ENCODE results near the gene RNASEL. TPM values are rescaled to one million over a fixed set of nuclear protein-coding genes. Genes with fewer than 3 reads are reported as not detected.
A peak's percentile ranks its signal among the peaks of the same experiment; 100 is the strongest.

Gene RNASEL
- total RNA-seq, 1 donor from 2014 or later, result 11.1 TPM

DNA sequence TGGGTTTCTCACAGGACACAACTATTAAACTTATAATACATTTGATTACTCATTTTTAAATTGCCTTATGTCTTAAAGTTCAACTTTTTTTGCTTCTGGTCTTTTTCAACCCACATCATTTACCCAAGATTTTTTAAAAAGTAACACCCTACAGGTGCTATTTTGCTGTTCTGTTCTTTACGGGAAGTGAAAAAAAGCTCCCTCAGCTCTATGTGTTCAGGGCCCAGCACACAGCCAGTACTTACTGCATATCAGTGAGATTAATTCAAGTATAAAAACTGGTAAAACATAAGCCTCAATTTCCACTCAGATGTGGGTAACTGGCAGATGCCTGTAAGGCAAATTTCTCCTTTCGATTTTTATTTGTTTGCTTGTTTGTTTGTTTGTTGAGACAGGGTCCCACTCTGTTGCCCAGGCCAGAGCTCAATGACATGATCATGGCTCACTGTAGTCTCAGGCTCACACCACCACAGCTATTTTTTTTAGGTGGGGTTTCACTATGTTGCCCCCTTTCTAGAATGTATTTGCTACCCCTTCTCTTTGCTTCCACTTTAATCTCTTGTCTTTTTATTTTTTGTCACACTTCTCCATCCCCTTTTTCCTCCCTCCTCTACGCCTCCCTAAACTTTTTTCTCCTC lies 20.3 kb downstream of the RNASEL start:
- H3K4me3 Mint-ChIP-seq, result no peak overlapping the region
- no peak overlapping the region for H3K27ac Mint-ChIP-seq
- DNase-seq (no peak), ATAC-seq (ENCODE audit: low read depth) (peak; percentile 65)
- intact Hi-C loops (cut with micrococcal nuclease), result loop anchor here (2.0 kb wide), 1 partner anchor 20 kb away; the partner anchor contains the start of gene RNASEL
- H3K36me3 Mint-ChIP-seq (ENCODE audit: low read depth), result peaks cover 9% of the 10 kb centered on the region
- TF ChIP-seq, protein P1, sequence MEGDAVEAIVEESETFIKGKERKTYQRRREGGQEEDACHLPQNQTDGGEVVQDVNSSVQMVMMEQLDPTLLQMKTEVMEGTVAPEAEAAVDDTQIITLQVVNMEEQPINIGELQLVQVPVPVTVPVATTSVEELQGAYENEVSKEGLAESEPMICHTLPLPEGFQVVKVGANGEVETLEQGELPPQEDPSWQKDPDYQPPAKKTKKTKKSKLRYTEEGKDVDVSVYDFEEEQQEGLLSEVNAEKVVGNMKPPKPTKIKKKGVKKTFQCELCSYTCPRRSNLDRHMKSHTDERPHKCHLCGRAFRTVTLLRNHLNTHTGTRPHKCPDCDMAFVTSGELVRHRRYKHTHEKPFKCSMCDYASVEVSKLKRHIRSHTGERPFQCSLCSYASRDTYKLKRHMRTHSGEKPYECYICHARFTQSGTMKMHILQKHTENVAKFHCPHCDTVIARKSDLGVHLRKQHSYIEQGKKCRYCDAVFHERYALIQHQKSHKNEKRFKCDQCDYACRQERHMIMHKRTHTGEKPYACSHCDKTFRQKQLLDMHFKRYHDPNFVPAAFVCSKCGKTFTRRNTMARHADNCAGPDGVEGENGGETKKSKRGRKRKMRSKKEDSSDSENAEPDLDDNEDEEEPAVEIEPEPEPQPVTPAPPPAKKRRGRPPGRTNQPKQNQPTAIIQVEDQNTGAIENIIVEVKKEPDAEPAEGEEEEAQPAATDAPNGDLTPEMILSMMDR (IDR thresholded peaks at IDR 0.05), result no peak
- peaks cover 21% of the 10 kb centered on the region for H3K4me1 Mint-ChIP-seq
- ChIA-PET CTCF (interaction anchor here (1.3 kb wide), 2 partner anchors 26 to 84 kb away, joined by 3 to 7 read pairs; no protein-coding TSS in a partner anchor), POLR2A (interaction anchor here (0.8 to 3.2 kb wide), 3 partner anchors 20 to 360 kb away, joined by 3 to 24 read pairs (median 14); partner anchors contain the start of gene RNASEL)
- no peaks in the 10 kb centered on the region for H3K9me3 Mint-ChIP-seq
- H3K27me3 Mint-ChIP-seq, result no peaks in the 10 kb centered on the region

DNA sequence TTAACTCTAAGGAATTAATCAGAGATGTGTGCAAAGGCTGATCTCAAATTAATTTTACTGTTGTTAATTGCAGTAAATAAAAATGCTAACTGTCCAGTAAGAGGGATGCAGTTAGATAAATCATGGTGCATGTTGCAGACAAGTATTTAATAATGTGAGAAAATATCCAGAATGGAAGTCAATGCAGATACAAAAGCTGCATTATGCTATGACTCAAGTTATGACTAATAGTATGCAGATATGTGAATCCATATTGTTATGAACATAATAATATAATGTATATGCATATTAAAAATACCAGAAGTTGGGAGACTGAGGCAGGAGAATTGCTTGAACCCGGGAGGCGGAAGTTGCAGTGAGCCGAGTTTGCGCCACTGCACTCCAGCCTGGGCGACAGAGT lies 21.4 kb downstream of the RNASEL start:
- Mint-ChIP-seq H3K27me3 (no peaks in the 10 kb centered on the region), H3K36me3 (ENCODE audit: low read depth) (no peaks in the 10 kb centered on the region), H3K27ac (no peak overlapping the region), H3K9me3 (no peaks in the 10 kb centered on the region), H3K4me1 (peaks cover 19% of the 10 kb centered on the region), H3K4me3 (no peak overlapping the region)
- POLR2A ChIA-PET, result no interaction called here
- intact Hi-C loops (cut with micrococcal nuclease), result loop anchor here (2.0 kb wide), 1 partner anchor 21 kb away; the partner anchor contains the start of gene RNASEL
- CTCF ChIA-PET, result interaction anchor here (0.6 kb wide), 1 partner anchor 471 kb away, joined by 4 read pairs; no protein-coding TSS in a partner anchor
- TF ChIP-seq, protein P1 (IDR thresholded peaks at IDR 0.05), result no peak
- ATAC-seq (ENCODE audit: low read depth) (no peak), DNase-seq (no peak)

DNA sequence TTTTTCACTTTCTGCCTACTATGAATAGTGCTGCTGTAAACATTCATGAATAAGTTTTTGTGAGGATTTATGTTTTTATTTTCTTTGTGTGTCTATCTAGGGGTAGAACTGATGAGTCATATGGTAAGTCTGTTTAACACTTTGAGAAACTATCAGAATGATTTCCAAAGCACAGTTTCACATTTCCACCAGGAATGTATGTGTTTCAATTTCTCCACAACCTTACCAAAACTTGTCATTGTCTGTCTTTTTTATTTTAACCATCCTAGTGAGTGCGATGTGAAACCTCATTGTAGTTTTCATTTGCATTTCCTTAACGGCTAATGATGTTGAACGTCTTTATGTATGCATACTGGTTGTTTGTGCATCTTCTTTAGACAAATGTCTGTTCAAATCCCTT lies 23.5 kb downstream of the RNASEL start:
- Mint-ChIP-seq H3K4me3 (no peak overlapping the region), H3K27me3 (no peaks in the 10 kb centered on the region), H3K9me3 (no peaks in the 10 kb centered on the region), H3K36me3 (ENCODE audit: low read depth) (no peaks in the 10 kb centered on the region), H3K4me1 (peaks cover 2% of the 10 kb centered on the region), H3K27ac (no peak overlapping the region)
- intact Hi-C loops (cut with micrococcal nuclease), result no loop called here
- TF ChIP-seq, protein P1 (IDR thresholded peaks at IDR 0.05), result no peak
- ChIA-PET POLR2A (interaction anchor here (0.7 kb wide), 1 partner anchor 1822 kb away, joined by 6 read pairs; no protein-coding TSS in a partner anchor), CTCF (no interaction called here)
- DNase-seq (no peak), ATAC-seq (ENCODE audit: low read depth) (no peak)

DNA sequence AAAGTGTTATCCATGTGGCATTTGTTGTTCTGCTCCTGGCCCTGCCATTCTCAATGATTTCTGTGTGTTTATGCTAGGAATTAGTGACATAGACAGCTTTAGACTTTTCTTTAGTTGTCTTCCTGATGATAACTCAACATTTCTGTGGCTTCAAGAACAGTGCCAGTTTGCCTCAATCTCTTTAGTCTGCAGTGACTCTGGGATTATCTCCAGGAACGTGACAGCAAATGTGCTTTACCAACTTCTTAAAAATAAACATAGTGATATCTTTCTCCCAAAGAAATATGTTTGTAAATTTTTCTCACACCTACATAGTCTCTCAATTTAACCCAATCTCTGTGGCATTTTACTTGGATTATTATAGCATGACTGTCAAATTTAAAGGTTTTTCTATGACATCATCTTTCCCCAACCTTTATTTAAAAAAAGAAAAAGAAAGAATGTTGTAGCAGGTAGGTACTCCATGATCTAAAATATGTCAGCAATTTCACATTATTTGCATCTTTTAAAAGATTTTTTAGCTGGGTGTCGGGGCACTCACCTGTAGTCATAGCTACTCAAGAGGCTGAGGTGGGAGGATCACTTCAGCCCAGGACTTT lies 24.6 kb downstream of the RNASEL start:
- ChIA-PET POLR2A (no interaction called here), CTCF (no interaction called here)
- Mint-ChIP-seq H3K4me3 (no peak overlapping the region), H3K9me3 (no peaks in the 10 kb centered on the region), H3K27ac (no peak overlapping the region), H3K36me3 (ENCODE audit: low read depth) (no peaks in the 10 kb centered on the region), H3K27me3 (no peaks in the 10 kb centered on the region), H3K4me1 (peaks cover 2% of the 10 kb centered on the region)
- intact Hi-C loops (cut with micrococcal nuclease), result no loop called here
- TF ChIP-seq, protein P1 (IDR thresholded peaks at IDR 0.05), result no peak
- DNase-seq (no peak), ATAC-seq (ENCODE audit: low read depth) (no peak)

DNA sequence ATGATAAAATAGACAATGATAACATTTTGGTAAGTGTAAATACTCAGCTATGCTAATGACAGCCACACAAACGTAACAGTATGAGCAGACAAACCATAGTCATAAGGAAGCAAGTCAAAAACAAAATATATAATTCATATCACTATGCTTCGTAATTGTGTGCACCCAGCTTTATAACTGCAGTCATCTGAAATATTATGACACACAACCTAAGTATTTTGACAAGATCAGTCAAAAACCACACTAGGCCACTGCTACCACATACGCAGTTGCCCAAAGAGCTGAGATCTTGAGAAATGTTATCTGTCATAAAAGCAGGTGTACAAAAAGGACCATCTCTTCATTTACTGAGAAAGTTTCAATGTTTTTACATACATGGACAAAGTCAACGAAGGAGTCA lies 26.0 kb downstream of the RNASEL start:
- H3K4me1 Mint-ChIP-seq, result peaks cover 2% of the 10 kb centered on the region
- TF ChIP-seq, protein P1 (IDR thresholded peaks at IDR 0.05), result no peak
- ChIA-PET CTCF (interaction anchor here (1.0 kb wide), 1 partner anchor 21 kb away, joined by 3 read pairs; no protein-coding TSS in a partner anchor), POLR2A (no interaction called here)
- DNase-seq (no peak), ATAC-seq (ENCODE audit: low read depth) (no peak)
- no peaks in the 10 kb centered on the region for H3K36me3 Mint-ChIP-seq (ENCODE audit: low read depth)
- H3K27me3 Mint-ChIP-seq, result no peaks in the 10 kb centered on the region
- intact Hi-C loops (cut with micrococcal nuclease), result no loop called here
- no peak overlapping the region for H3K27ac Mint-ChIP-seq
- no peak overlapping the region for H3K4me3 Mint-ChIP-seq
- no peaks in the 10 kb centered on the region for H3K9me3 Mint-ChIP-seq
